ENCODE results near the gene TMEM87B.

The TMEM87B gene

GRCh38 chr2:112047537-112048235 is 7.4 kb upstream of the TMEM87B start:
- no peak overlapping the region for H3K4me3 ChIP-seq (replicated peaks; ENCODE audit: low read depth, low read length)
- no peak for DNase-seq (ENCODE audit: extremely low read depth, insufficient read length)
- TF ChIP-seq CTCF (IDR thresholded peaks at IDR 0.05; ENCODE audit: insufficient read depth, low read length, poor library complexity, severe bottlenecking) = no peak
- H3K27me3 ChIP-seq (replicated peaks; ENCODE audit: control insufficient read depth, insufficient read depth, low read length) = no peaks in the 10 kb centered on the region
- H3K36me3 ChIP-seq (ENCODE audit: control insufficient read depth, insufficient read depth, low read length) = no peaks in the 10 kb centered on the region

GRCh38 chr2:112048236-112048592 is 6.9 kb upstream of the TMEM87B start:
- H3K4me3 ChIP-seq (replicated peaks; ENCODE audit: low read depth, low read length) = no peak overlapping the region
- no peak for TF ChIP-seq CTCF (IDR thresholded peaks at IDR 0.05; ENCODE audit: insufficient read depth, low read length, poor library complexity, severe bottlenecking)

GRCh38 chr2:112048887-112049286 is 6.2 kb upstream of the TMEM87B start:
- H3K4me3 ChIP-seq (replicated peaks; ENCODE audit: low read depth, low read length) = no peak overlapping the region
- TF ChIP-seq CTCF (IDR thresholded peaks at IDR 0.05; ENCODE audit: insufficient read depth, low read length, poor library complexity, severe bottlenecking) = peak; percentile 72
- DNase-seq (ENCODE audit: extremely low read depth, insufficient read length) = peak; percentile 25
- no peaks in the 10 kb centered on the region for H3K27me3 ChIP-seq (replicated peaks; ENCODE audit: control insufficient read depth, insufficient read depth, low read length)
- H3K36me3 ChIP-seq (ENCODE audit: control insufficient read depth, insufficient read depth, low read length) = no peaks in the 10 kb centered on the region

More at GRCh38 chr2:112048236-112048592, 6.9 kb upstream of the TMEM87B start:
- no peaks in the 10 kb centered on the region for H3K27me3 ChIP-seq (replicated peaks; ENCODE audit: control insufficient read depth, insufficient read depth, low read length)
- no peaks in the 10 kb centered on the region for H3K36me3 ChIP-seq (ENCODE audit: control insufficient read depth, insufficient read depth, low read length)
- no peak for DNase-seq (ENCODE audit: extremely low read depth, insufficient read length)

GRCh38 chr2:112050316-112050715 is 4.8 kb upstream of the TMEM87B start:
- Histone ChIP-seq H3K27me3 (replicated peaks; ENCODE audit: control insufficient read depth, insufficient read depth, low read length) (no peaks in the 10 kb centered on the region), H3K4me3 (replicated peaks; ENCODE audit: low read depth, low read length) (no peak overlapping the region), H3K36me3 (ENCODE audit: control insufficient read depth, insufficient read depth, low read length) (no peaks in the 10 kb centered on the region)
- no peak for DNase-seq (ENCODE audit: extremely low read depth, insufficient read length)
- no peak for TF ChIP-seq CTCF (IDR thresholded peaks at IDR 0.05; ENCODE audit: insufficient read depth, low read length, poor library complexity, severe bottlenecking)

- Histone ChIP-seq H3K36me3 (ENCODE audit: control insufficient read depth, insufficient read depth, low read length) (peaks cover 4% of the 10 kb centered on the region; the same call in 1 of the 2 replicates), H3K4me3 (replicated peaks; ENCODE audit: low read depth, low read length) (peak overlapping the region; percentile 76), H3K27me3 (replicated peaks; ENCODE audit: control insufficient read depth, insufficient read depth, low read length) (no peaks in the 10 kb centered on the region)
- no peak for TF ChIP-seq CTCF (IDR thresholded peaks at IDR 0.05; ENCODE audit: insufficient read depth, low read length, poor library complexity, severe bottlenecking)
- peak; percentile 96 for DNase-seq (ENCODE audit: extremely low read depth, insufficient read length)
These were observed 887 bp upstream of the TMEM87B start for GRCh38 chr2:112053917-112054846.
